K562 (cell line): ENCODE data around the gene TGFBR2. TPM values are rescaled to one million over a fixed set of nuclear protein-coding genes. Genes with fewer than 3 reads are reported as not detected.

Source experiments
- ATAC-seq: fragments of 200-7000 bp; cut with Tn5 transposase; 3 replicates; pipeline ENCODE4 v1.9.1; 2020; ENCODE audit warnings: moderate library complexity
- BruUV-seq: library from RNA; stranded (reverse); fragments of 400-500 nt; replicated peaks from 2 replicates; lab custom pipeline; 2021; lab: Mats Ljungman, UMichigan
- CTCF ChIA-PET: fragments of 300-600 bp; formaldehyde crosslinking; extraction: SDS; loops from one replicate; lab custom pipeline; 2021; ENCODE audit warnings: low intra/inter-chr PET ratio; lab: Yijun Ruan, JAX
- POLR2A ChIA-PET: fragments of 300-600, 350-650 bp; sonication (Branson Sonifier 250); formaldehyde crosslinking; extraction: SDS; loops from one replicate; lab custom pipeline; 2021; ENCODE audit warnings: antibody characterized with exemption, inconsistent platforms; lab: Yijun Ruan, JAX
- DNase-seq, 4 experiments: peaks; one replicate each; pipeline versions ENCODE4 v3.0.0 to v3.0.0-alpha.2; 2011 to 2018; ENCODE audit warnings: low spot score in 3 of 4, mixed read lengths in 3 of 4; ENCODE audit errors: extremely low read depth in 1 of 4
- FAIRE-seq: peaks from 2 replicates; lab custom pipeline; 2011; peaks lifted over from hg19 to GRCh38; lab: Jason Lieb, UNC
- H2AFZ ChIP-seq: 2 replicates; pipeline ENCODE4 v1.6.0; 2011; ENCODE audit warnings: low read depth, low read length, control low read depth, inconsistent platforms
- H3K27ac ChIP-seq: fragments of 200-600 bp; 3 replicates; pipeline ENCODE4 v1.8.0; 2011; ENCODE audit warnings: low read depth, mild to moderate bottlenecking, control low read depth, inconsistent platforms, low read length, moderate library complexity, mixed read lengths; ENCODE audit errors: extremely low read depth
- H3K27me3 ChIP-seq, 2 experiments: fragments of 300-600 bp in 1 of 2; 2 replicates in 1 of 2; 3 replicates in 1 of 2; pipeline versions ENCODE4 v1.6.0 to v1.8.0; 2011; ENCODE audit warnings: inconsistent platforms in 2 of 2, low read length in 2 of 2, mild to moderate bottlenecking in 1 of 2, mixed read lengths in 1 of 2, moderate library complexity in 1 of 2; ENCODE audit not compliant: control insufficient read depth in 2 of 2, insufficient read depth in 2 of 2
- H3K36me3 ChIP-seq: fragments of 300-600 bp; 3 replicates; pipeline ENCODE4 v1.8.0; 2011; ENCODE audit warnings: mild to moderate bottlenecking, low read length, inconsistent platforms; ENCODE audit not compliant: control insufficient read depth, insufficient read depth
- H3K4me1 ChIP-seq, 2 experiments: fragments of 200-600 bp in 1 of 2; replicated peaks in 1 of 2; 2 replicates in 1 of 2; 3 replicates in 1 of 2; pipeline versions ENCODE4 v1.5.1 to v1.8.0; 2011; ENCODE audit warnings: inconsistent platforms in 2 of 2, low read length in 2 of 2, mild to moderate bottlenecking in 1 of 2, mixed read lengths in 1 of 2, moderate library complexity in 1 of 2; ENCODE audit not compliant: control insufficient read depth in 2 of 2, insufficient read depth in 2 of 2
- H3K4me2 ChIP-seq: 2 replicates; pipeline ENCODE4 v1.6.1; 2011; ENCODE audit warnings: low read length, control low read depth, inconsistent platforms, mixed read lengths; ENCODE audit not compliant: insufficient read depth
- H3K4me3 ChIP-seq: fragments of 200-600 bp; sonication (generic), shearing (Covaris generic); 2 replicates; pipeline ENCODE4 v1.5.1; 2016; ENCODE audit warnings: control low read depth, inconsistent platforms
- H3K79me2 ChIP-seq: fragments of 200-600 bp; 3 replicates; pipeline ENCODE4 v1.8.0; 2011; ENCODE audit warnings: low read length, inconsistent platforms; ENCODE audit not compliant: control insufficient read depth, insufficient read depth
- H3K9ac ChIP-seq, 2 experiments: 2 replicates each; pipeline versions ENCODE4 v1.6.0 to v1.6.1; 2011; ENCODE audit warnings: low read depth in 2 of 2, low read length in 2 of 2, control low read depth in 1 of 2, inconsistent platforms in 1 of 2, mild to moderate bottlenecking in 1 of 2, mixed read lengths in 1 of 2; ENCODE audit not compliant: insufficient read depth in 1 of 2
- H3K9me1 ChIP-seq: one replicate; pipeline ENCODE4 v1.6.0; 2011; ENCODE audit warnings: inconsistent platforms, mild to moderate bottlenecking, low read length, moderate library complexity; ENCODE audit not compliant: control insufficient read depth, insufficient read depth
- H3K9me3 ChIP-seq: replicated peaks from 2 replicates; pipeline ENCODE4 v1.5.1; 2011; ENCODE audit warnings: low read depth, low read length, inconsistent platforms; ENCODE audit not compliant: control insufficient read depth, insufficient read depth
- H4K20me1 ChIP-seq: replicated peaks from 2 replicates; pipeline ENCODE4 v1.6.1; 2011; ENCODE audit warnings: low read length, inconsistent platforms, mixed read lengths; ENCODE audit not compliant: control insufficient read depth, insufficient read depth
- AFF1 ChIP-seq, 2 experiments: fragments of 450-650 bp; IDR thresholded peaks; 2 replicates each; pipeline ENCODE4 v1.6.1; 2018; ENCODE audit warnings: mild to moderate bottlenecking in 2 of 2, low read depth in 1 of 2; ENCODE audit not compliant: partially characterized antibody in 2 of 2
- CTCF ChIP-seq, 3 experiments: IDR thresholded peaks in 2 of 3; conservative IDR thresholded peaks in 1 of 3; 2 replicates each; pipeline ENCODE4 v1.5.1; 2011 to 2012; ENCODE audit warnings: low read length in 3 of 3, mild to moderate bottlenecking in 3 of 3, control low read depth in 2 of 3, improper control_type of control experiment in 1 of 3, inconsistent platforms in 1 of 3, low read depth in 1 of 3, mixed read lengths in 1 of 3, moderate library complexity in 1 of 3; ENCODE audit not compliant: insufficient read depth in 2 of 3
- EHMT2 ChIP-seq: fragments of 450-650 bp; IDR thresholded peaks from 2 replicates; pipeline ENCODE4 v1.6.1; 2018; ENCODE audit warnings: antibody characterized with exemption
- FOXJ3 ChIP-seq: sonication (generic); formaldehyde crosslinking; IDR thresholded peaks from 2 replicates; pipeline ENCODE4 v1.4.0; 2020; ENCODE audit warnings: mild to moderate bottlenecking, missing genetic modification reagents
- FOXK2 ChIP-seq, 2 experiments: fragments of 450-650 bp; IDR thresholded peaks in 1 of 2; conservative IDR thresholded peaks in 1 of 2; 2 replicates each; pipeline ENCODE4 v1.6.1; 2016; ENCODE audit warnings: low read depth in 2 of 2, mild to moderate bottlenecking in 1 of 2
- GTF2F1 ChIP-seq: IDR thresholded peaks from 2 replicates; pipeline ENCODE4 v1.6.1; 2011; ENCODE audit warnings: low read depth, low read length, improper control_type of control experiment
- MEF2D ChIP-seq: conservative IDR thresholded peaks from 2 replicates; pipeline ENCODE4 v1.6.1; 2016; ENCODE audit warnings: low read depth, missing genetic modification characterization, missing compliant biosample characterization
- NFE2 ChIP-seq: IDR thresholded peaks from 2 replicates; pipeline ENCODE4 v1.6.1; 2014; ENCODE audit warnings: antibody characterized with exemption, low read depth
- RHOXF2B ChIP-seq: fragments of 250-450 bp; sonication (Bioruptor Pico); conservative IDR thresholded peaks from 2 replicates; pipeline ENCODE4 v1.5.1; 2021
- TAF1 ChIP-seq: IDR thresholded peaks from 2 replicates; pipeline ENCODE4 v1.6.1; 2011; ENCODE audit warnings: mild to moderate bottlenecking, low read length, moderate library complexity; ENCODE audit not compliant: insufficient read depth, control insufficient read depth, severe bottlenecking; ENCODE audit errors: extremely low read depth
- ZNF583 ChIP-seq: fragments of 250-450 bp; sonication (Bioruptor Pico); IDR thresholded peaks from 2 replicates; pipeline ENCODE4 v1.4.0; 2020
- ZNF785 ChIP-seq: fragments of 250-450 bp; sonication (Bioruptor Pico); IDR thresholded peaks from 2 replicates; pipeline ENCODE4 v1.4.0; 2020; ENCODE audit warnings: mild to moderate bottlenecking
- WGBS: fragments of 100-300 bp; shearing (Covaris generic); methylation state at CpG from one replicate; pipeline ENCODE4 v1.1.6; 2016; ENCODE audit warnings: low coverage, mixed read lengths; ENCODE audit not compliant: insufficient coverage; ENCODE audit errors: missing lambda C conversion rate; 5-methylcytosine and 5-hydroxymethylcytosine counted together
- in situ Hi-C: fragments of 300-500 bp; cut with MboI; formaldehyde crosslinking; loops from 4 replicates; pipeline ENCODE4 v1.15.0; 2018; ENCODE audit warnings: inconsistent platforms, mixed read lengths
- intact Hi-C: fragments of 100-400 bp; cut with micrococcal nuclease; formaldehyde crosslinking; loops from 2 replicates; pipeline ENCODE4 v1.14.2; 2022
- polyA plus RNA-seq, 8 experiments: library from polyadenylated mRNA; depleted of rRNA in 4 of 8; stranded (reverse) in 5 of 8; unstranded in 3 of 8; fragments of >200 nt; fragmentation: Nextera tagmentation in 2 of 8; fragmentation: Illumina TruSeq in 1 of 8; extraction: Ambion mirVana in 2 of 8; extraction: Trizol in 1 of 8; gene quantifications; 2 replicates each; pipeline versions ENCODE4 v1.2.1 to v1.2.3, GENCODE V29; 2011 to 2014; ENCODE audit warnings: inconsistent platforms in 1 of 8, missing spikeins in 1 of 8
- total RNA-seq, 7 experiments: library from RNA; depleted of rRNA in 6 of 7; stranded (reverse); fragments of >200 nt in 6 of 7; fragmentation: Illumina TruSeq in 2 of 7; extraction: Trizol in 2 of 7; gene quantifications; 2 replicates each; pipeline versions ENCODE4 v1.2.1 to v1.2.3, GENCODE V29; 2011 to 2021; ENCODE audit warnings: low replicate concordance in 1 of 7
- TF ChIP-seq, protein P1 (sequence below): fragments of 150-350 bp; conservative IDR thresholded peaks from 2 replicates; pipeline ENCODE4 v1.6.1; 2014; ENCODE audit warnings: low read length

The TGFBR2 gene
- total and polyA plus RNA-seq, 9 of the 15 experiments (the other 6 are each of a cell fraction or from before 2014, with no cell fraction given), result 0.11 to 0.84 (median 0.24) TPM

DNA sequence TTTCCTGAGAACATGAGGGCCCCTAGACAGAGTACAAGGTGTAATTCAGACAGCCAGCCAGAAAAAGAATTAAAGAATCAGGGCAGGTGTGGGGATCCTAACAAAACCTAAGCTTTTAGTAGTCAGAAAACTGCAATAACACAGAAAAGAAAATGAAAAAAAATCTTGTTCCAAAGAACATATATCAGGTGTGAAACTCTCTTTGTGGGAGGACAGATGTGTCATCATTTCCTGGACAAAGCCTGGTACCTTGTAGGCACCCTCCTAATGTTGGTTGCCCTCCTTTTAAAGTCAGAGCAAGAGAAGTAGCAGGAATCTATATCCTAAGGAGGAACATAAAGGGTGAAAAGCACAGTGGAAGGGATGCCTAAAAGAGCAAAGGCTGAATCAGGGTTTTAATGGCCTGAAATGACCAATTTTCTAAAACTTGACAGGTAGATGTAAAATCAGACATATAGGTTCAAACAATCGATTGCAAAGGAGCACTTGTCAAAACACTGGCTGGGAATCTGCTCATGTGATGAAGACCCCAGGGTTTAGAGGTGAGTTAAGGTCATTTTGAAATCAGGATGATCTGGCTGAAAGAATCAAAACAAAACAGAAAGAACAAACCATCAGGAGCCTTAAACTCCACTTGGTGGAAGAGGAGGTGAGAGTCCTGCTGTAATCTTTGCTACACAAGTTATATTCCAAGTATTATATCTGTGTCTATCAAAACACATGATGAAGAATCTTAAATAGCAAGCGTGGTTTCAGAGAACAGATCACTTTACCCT is 54.9 kb downstream of the TGFBR2 start:
- Histone ChIP-seq H3K4me1 (no peaks in the 10 kb centered on the region), H3K36me3 (no peaks in the 10 kb centered on the region)
- FAIRE-seq, result no peak
- TF ChIP-seq FOXJ3 (CRISPR knock-in tag) (no peak), FOXK2 (conservative IDR thresholded peaks at IDR 0.05 in 1 of 2, IDR thresholded peaks at IDR 0.05 in 1 of 2; ENCODE audit: low read depth in 2 of 2) (no peak), NFE2 (no peak), GTF2F1 (no peak), ZNF785 (CRISPR knock-in tag) (no peak), CTCF (IDR thresholded peaks at IDR 0.05 in 2 of 3, conservative IDR thresholded peaks at IDR 0.05 in 1 of 3; ENCODE audit: insufficient read depth in 2 of 3, low read depth in 1 of 3, low read length in 3 of 3) (no peak), EHMT2 (no peak), RHOXF2B (CRISPR knock-in tag) (no peak), MEF2D (tag) (no peak), ZNF583 (no peak), TAF1 (no peak), AFF1 (IDR thresholded peaks at IDR 0.05; ENCODE audit: low read depth in 1 of 2, partially characterized antibody in 2 of 2) (no peak)
- TF ChIP-seq, protein P1, sequence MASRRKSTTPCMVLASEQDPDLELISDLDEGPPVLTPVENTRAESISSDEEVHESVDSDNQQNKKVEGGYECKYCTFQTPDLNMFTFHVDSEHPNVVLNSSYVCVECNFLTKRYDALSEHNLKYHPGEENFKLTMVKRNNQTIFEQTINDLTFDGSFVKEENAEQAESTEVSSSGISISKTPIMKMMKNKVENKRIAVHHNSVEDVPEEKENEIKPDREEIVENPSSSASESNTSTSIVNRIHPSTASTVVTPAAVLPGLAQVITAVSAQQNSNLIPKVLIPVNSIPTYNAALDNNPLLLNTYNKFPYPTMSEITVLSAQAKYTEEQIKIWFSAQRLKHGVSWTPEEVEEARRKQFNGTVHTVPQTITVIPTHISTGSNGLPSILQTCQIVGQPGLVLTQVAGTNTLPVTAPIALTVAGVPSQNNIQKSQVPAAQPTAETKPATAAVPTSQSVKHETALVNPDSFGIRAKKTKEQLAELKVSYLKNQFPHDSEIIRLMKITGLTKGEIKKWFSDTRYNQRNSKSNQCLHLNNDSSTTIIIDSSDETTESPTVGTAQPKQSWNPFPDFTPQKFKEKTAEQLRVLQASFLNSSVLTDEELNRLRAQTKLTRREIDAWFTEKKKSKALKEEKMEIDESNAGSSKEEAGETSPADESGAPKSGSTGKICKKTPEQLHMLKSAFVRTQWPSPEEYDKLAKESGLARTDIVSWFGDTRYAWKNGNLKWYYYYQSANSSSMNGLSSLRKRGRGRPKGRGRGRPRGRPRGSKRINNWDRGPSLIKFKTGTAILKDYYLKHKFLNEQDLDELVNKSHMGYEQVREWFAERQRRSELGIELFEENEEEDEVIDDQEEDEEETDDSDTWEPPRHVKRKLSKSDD, result no peak

More for the DNA sequence above, 54.9 kb downstream of the TGFBR2 start:
- ChIA-PET CTCF (no interaction called here), POLR2A (no interaction called here)
- Histone ChIP-seq H3K27me3 (no peaks in the 10 kb centered on the region), H3K79me2 (no peaks in the 10 kb centered on the region), H3K9me3 (no peaks in the 10 kb centered on the region), H3K9me1 (no peaks in the 10 kb centered on the region), H3K4me2 (no peak overlapping the region), H4K20me1 (no peaks in the 10 kb centered on the region), H3K9ac (no peak overlapping the region), H3K4me3 (no peak overlapping the region), H2AFZ (no peak overlapping the region), H3K27ac (no peak overlapping the region)
- ATAC-seq (no peak), DNase-seq (no peak)
- 0% methylated on average over 2 of the region's 2 CpGs for WGBS
- intact Hi-C loops, result no loop called here
- in situ Hi-C loops, result no loop called here
- no TSS peak for BruUV-seq
